ENCODE measurements around the gene DCDC1. TPM values are rescaled to one million over a fixed set of nuclear protein-coding genes. Genes with fewer than 3 reads are reported as not detected.
"Not testable (repeated sequence)": the region's sequence is repeated elsewhere in the genome, so short reads cannot be mapped to it uniquely, and the experiment has no call there.

Gene DCDC1
- total and polyA plus RNA-seq, 4 donors: 3.1 to 9.8 (median 5.8) TPM

DNA sequence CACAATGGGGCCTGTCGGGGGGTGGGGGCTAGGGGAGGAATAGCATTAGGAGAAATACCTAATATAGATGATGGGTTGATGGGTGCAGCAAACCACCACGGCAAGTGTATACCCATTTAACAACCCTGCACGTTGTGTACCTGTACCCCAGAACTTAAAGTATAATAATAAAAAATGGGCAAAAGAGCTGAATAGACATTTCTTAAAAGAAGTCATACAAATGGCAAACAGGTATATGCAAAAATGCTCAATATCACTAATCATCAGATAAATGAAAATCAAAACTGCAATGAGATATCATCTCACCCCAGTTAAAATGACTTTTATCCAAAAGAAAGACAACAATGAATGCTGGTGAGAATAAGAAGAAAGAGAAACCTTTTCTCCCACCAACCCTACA, 419.7 kb downstream of the DCDC1 start:
- Histone ChIP-seq H3K4me1 (ENCODE audit: control insufficient read depth, insufficient read depth, low read length) (no peaks in the 10 kb centered on the region), H3K9me3 (ENCODE audit: control insufficient read depth, insufficient read depth, low read length) (no peaks in the 10 kb centered on the region), H3K27ac (ENCODE audit: low read depth, low read length) (no peak overlapping the region), H3K36me3 (ENCODE audit: control insufficient read depth, insufficient read depth, low read length) (no peaks in the 10 kb centered on the region), H3K4me3 (ENCODE audit: low read depth, low read length) (no peak overlapping the region), H3K27me3 (ENCODE audit: control insufficient read depth, insufficient read depth, low read length) (no peaks in the 10 kb centered on the region)
- no CpG with 5 or more reads among the region's 3 CpGs for WGBS (ENCODE audit: insufficient coverage)
- no peak for DNase-seq (ENCODE audit: low read depth in 4 of 6, low spot score in 6 of 6)

DNA sequence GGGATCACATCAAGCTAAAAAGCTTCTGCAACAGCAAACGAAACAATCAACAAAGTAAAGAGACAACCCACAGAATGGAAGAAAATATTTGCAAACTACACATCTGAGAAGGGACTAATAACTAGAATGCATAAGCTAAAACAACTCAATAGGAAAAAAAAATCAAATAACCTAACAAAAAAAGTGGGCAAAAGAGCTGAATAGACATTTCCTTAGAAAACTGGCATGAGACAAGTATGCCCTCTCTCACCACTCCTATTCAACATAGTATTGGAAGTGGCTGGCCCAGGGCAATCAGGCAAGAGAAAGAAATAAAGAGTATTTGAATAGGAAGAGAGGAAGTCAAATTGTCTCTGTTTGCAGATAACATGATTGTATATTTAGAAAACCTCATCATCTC, 421.8 kb downstream of the DCDC1 start:
- not testable (repeated sequence) for H3K4me1 ChIP-seq (ENCODE audit: control insufficient read depth, insufficient read depth, low read length); H3K36me3 ChIP-seq (ENCODE audit: control insufficient read depth, insufficient read depth, low read length); H3K27ac ChIP-seq (ENCODE audit: low read depth, low read length); H3K4me3 ChIP-seq (ENCODE audit: low read depth, low read length); H3K27me3 ChIP-seq (ENCODE audit: control insufficient read depth, insufficient read depth, low read length); H3K9me3 ChIP-seq (ENCODE audit: control insufficient read depth, insufficient read depth, low read length); DNase-seq (ENCODE audit: low read depth in 4 of 6, low spot score in 6 of 6)
- WGBS (ENCODE audit: insufficient coverage): no CpG with 5 or more reads among the region's 1 CpG

DNA sequence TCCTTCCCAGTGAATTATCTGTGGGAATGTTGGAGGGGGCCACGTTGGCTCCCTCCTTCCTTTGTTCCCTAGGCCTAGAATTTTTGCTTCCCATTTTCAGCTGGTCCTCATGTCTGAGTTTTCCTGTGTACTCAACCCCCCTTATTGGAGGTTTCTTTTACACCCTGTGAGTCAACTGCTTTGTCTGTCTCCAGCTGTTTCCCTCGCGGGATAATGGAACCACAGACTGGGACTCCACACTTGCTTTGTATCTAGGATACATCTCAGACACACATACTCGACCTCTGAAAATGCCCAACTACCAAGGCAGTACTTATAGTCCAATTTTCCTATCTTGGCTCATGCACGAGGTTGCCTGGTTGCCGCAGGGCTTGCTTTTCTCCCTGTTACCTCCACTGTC, 430.7 kb downstream of the DCDC1 start:
- Histone ChIP-seq H3K27ac (ENCODE audit: low read depth, low read length) (no peak overlapping the region), H3K4me3 (ENCODE audit: low read depth, low read length) (no peak overlapping the region), H3K36me3 (ENCODE audit: control insufficient read depth, insufficient read depth, low read length) (no peaks in the 10 kb centered on the region), H3K27me3 (ENCODE audit: control insufficient read depth, insufficient read depth, low read length) (no peaks in the 10 kb centered on the region), H3K9me3 (ENCODE audit: control insufficient read depth, insufficient read depth, low read length) (peaks cover 5% of the 10 kb centered on the region), H3K4me1 (ENCODE audit: control insufficient read depth, insufficient read depth, low read length) (peaks cover 14% of the 10 kb centered on the region)
- WGBS (ENCODE audit: insufficient coverage): 48% methylated on average over 5 of the region's 6 CpGs
- DNase-seq (ENCODE audit: low read depth in 4 of 6, low spot score in 6 of 6): no peak

DNA sequence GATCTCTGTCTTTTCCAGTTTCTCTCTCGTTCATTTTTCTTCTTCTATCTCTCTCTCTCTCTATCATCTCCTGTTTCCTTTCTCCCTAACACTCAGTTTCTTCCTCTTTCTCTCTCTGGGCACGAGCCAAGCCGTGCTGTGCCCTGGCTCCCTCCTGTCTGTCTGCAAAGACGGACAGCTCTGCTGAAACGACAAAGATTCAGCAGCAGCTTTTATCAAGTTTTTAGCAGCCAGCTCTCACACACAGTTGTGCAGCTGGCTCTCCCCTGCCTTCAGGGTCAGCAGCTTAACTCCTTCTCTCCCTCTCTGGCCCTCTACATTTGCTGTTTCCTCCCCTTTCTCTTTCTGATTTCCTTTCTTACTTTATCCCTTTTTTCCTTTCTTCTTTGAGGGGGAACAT, 431.4 kb downstream of the DCDC1 start:
- WGBS (ENCODE audit: insufficient coverage): 20% methylated on average over 5 of the region's 5 CpGs
- no peak overlapping the region for H3K27ac ChIP-seq (ENCODE audit: low read depth, low read length)
- peak in 1 of 6 donors; percentile 48 for DNase-seq (ENCODE audit: low read depth in 4 of 6, low spot score in 6 of 6)
- H3K9me3 ChIP-seq (ENCODE audit: control insufficient read depth, insufficient read depth, low read length): peaks cover 5% of the 10 kb centered on the region
- no peak overlapping the region for H3K4me3 ChIP-seq (ENCODE audit: low read depth, low read length)
- H3K27me3 ChIP-seq (ENCODE audit: control insufficient read depth, insufficient read depth, low read length): no peaks in the 10 kb centered on the region
- no peaks in the 10 kb centered on the region for H3K36me3 ChIP-seq (ENCODE audit: control insufficient read depth, insufficient read depth, low read length)
- peaks cover 14% of the 10 kb centered on the region for H3K4me1 ChIP-seq (ENCODE audit: control insufficient read depth, insufficient read depth, low read length)

DNA sequence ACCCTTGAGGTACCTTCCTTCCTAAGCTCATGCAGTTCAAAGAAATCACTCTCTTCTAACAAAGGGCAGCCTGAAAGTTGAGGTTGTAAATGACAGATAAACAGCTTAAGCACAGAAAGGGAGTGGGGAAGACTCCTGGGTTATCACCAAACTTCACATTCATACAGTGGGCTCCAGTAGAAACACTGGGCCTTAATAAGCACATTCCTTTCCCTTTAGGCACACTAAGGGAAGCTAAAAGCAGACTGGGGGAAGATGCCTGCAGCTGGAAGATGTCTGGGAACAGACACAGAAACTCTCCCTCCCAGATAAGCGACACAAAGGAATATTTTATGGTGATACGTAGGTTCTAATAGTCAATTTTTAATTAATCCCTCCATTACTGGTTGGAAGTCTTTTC, 433.0 kb downstream of the DCDC1 start:
- no peaks in the 10 kb centered on the region for H3K36me3 ChIP-seq (ENCODE audit: control insufficient read depth, insufficient read depth, low read length)
- peaks cover 14% of the 10 kb centered on the region for H3K4me1 ChIP-seq (ENCODE audit: control insufficient read depth, insufficient read depth, low read length)
- H3K27me3 ChIP-seq (ENCODE audit: control insufficient read depth, insufficient read depth, low read length): no peaks in the 10 kb centered on the region
- H3K9me3 ChIP-seq (ENCODE audit: control insufficient read depth, insufficient read depth, low read length): peaks cover 5% of the 10 kb centered on the region
- no CpG with 5 or more reads among the region's 2 CpGs for WGBS (ENCODE audit: insufficient coverage)
- DNase-seq (ENCODE audit: low read depth in 4 of 6, low spot score in 6 of 6): no peak
- no peak overlapping the region for H3K27ac ChIP-seq (ENCODE audit: low read depth, low read length)
- H3K4me3 ChIP-seq (ENCODE audit: low read depth, low read length): no peak overlapping the region

DNA sequence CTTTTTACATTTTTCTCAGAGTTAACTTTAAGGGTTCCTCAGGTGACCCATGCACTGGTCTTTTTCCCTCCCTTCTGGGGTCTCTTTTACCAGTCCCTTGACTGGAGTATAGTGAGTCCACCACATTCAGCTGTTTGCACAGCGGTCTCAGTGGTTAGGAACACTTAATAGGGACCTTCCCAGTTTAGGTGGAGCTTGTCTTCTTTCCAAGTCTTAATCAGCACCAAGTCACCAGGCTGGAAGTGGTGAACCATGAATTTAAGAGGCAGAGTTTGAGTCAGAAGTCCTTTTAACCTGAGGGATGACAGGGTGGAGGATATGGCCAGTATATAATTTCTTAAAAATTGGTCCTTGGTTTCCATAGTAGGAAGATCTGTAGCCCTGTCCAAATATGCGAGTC, 433.7 kb downstream of the DCDC1 start:
- Histone ChIP-seq H3K36me3 (ENCODE audit: control insufficient read depth, insufficient read depth, low read length) (no peaks in the 10 kb centered on the region), H3K4me3 (ENCODE audit: low read depth, low read length) (no peak overlapping the region), H3K27ac (ENCODE audit: low read depth, low read length) (no peak overlapping the region), H3K9me3 (ENCODE audit: control insufficient read depth, insufficient read depth, low read length) (peaks cover 5% of the 10 kb centered on the region), H3K27me3 (ENCODE audit: control insufficient read depth, insufficient read depth, low read length) (no peaks in the 10 kb centered on the region), H3K4me1 (ENCODE audit: control insufficient read depth, insufficient read depth, low read length) (peaks cover 14% of the 10 kb centered on the region)
- no CpG with 5 or more reads among the region's 2 CpGs for WGBS (ENCODE audit: insufficient coverage)
- DNase-seq (ENCODE audit: low read depth in 4 of 6, low spot score in 6 of 6): no peak

DNA sequence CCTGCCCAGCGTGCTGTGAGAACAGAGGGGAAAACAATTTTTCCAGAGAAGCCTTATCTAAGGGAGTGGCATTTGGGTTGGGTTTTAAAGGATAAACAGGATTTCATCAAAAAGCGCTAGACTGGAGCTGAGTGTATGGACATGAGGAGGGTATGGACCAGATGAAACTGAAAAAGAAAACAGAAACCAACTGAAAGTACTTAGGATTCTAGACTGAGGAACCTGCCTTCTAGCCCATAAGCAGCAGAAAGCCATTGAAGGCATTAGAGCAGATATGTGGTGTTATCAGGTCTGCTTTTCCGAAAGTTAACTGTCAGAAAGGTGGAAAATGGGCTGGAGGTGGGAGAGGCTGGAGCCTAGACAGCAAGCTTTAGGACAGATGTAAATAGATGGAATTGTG, 443.4 kb downstream of the DCDC1 start:
- 96% methylated on average over 3 of the region's 3 CpGs for WGBS (ENCODE audit: insufficient coverage)
- Histone ChIP-seq H3K4me3 (ENCODE audit: low read depth, low read length) (no peak overlapping the region), H3K4me1 (ENCODE audit: control insufficient read depth, insufficient read depth, low read length) (no peaks in the 10 kb centered on the region), H3K27ac (ENCODE audit: low read depth, low read length) (no peak overlapping the region), H3K27me3 (ENCODE audit: control insufficient read depth, insufficient read depth, low read length) (no peaks in the 10 kb centered on the region), H3K9me3 (ENCODE audit: control insufficient read depth, insufficient read depth, low read length) (no peaks in the 10 kb centered on the region), H3K36me3 (ENCODE audit: control insufficient read depth, insufficient read depth, low read length) (no peaks in the 10 kb centered on the region)
- DNase-seq (ENCODE audit: low read depth in 4 of 6, low spot score in 6 of 6): no peak

DNA sequence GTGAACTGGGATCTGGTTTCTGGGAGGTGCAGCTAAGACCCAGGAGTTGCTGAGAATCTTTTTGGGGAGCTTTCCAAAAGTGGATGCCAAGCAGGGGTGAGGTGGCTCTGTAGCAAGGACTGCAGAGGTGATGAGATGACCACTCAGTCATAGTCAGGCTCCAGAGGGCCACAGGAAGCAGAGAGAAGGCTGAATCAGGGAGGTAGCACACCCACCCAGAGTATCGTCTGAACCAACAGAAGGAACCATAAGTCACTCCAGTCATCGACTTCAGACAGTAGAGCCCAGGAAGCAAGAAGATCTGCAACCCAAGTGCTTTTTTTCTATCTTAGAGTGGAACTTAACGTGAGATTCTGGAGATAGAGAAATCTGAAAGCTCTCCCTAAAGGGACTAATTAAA, 447.7 kb downstream of the DCDC1 start:
- H3K36me3 ChIP-seq (ENCODE audit: control insufficient read depth, insufficient read depth, low read length): no peaks in the 10 kb centered on the region
- no peaks in the 10 kb centered on the region for H3K27me3 ChIP-seq (ENCODE audit: control insufficient read depth, insufficient read depth, low read length)
- no peak overlapping the region for H3K27ac ChIP-seq (ENCODE audit: low read depth, low read length)
- no peak overlapping the region for H3K4me3 ChIP-seq (ENCODE audit: low read depth, low read length)
- DNase-seq (ENCODE audit: low read depth in 4 of 6, low spot score in 6 of 6): no peak
- H3K9me3 ChIP-seq (ENCODE audit: control insufficient read depth, insufficient read depth, low read length): no peaks in the 10 kb centered on the region
- no CpG with 5 or more reads among the region's 3 CpGs for WGBS (ENCODE audit: insufficient coverage)
- H3K4me1 ChIP-seq (ENCODE audit: control insufficient read depth, insufficient read depth, low read length): no peaks in the 10 kb centered on the region

DNA sequence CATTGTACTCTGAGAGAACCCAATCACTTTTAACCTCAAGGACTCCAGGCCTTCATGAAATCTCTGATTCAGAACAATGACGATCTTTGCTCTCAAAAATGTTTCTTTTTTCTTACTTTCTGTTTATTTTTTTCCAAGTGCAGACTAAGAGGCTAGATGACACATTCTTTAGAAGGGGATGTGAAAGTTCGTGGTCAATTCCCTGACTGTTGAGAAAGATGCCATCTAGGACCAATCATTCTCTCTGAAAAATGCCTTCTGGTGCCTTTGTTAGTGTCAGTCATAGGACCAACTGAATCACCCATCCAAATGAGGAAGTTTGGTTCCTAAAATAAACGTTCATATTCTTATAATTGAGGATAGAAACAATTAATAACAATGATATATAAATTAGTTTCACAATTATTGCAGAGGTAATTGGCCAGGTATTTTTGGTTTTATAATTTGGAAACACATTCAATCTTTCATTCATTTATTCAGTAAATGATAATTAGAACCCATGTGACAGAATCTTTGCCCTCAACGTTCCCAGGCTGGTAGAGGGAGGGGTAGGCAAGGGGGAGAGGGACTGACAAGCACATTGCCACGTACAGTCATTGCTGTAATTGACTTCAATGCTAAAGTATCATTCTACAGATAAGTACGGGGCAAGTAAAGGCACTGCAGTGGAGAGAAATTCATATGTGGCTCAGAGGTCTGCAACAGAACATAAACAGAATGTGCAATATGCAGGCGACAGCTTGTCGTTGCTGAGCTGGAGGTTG, 450.0 kb downstream of the DCDC1 start:
- 41% methylated on average over 3 of the region's 8 CpGs for WGBS (ENCODE audit: insufficient coverage)
- H3K4me1 ChIP-seq (ENCODE audit: control insufficient read depth, insufficient read depth, low read length): no peaks in the 10 kb centered on the region
- H3K9me3 ChIP-seq (ENCODE audit: control insufficient read depth, insufficient read depth, low read length): no peaks in the 10 kb centered on the region
- DNase-seq (ENCODE audit: low read depth in 4 of 6, low spot score in 6 of 6): no peak
- H3K27me3 ChIP-seq (ENCODE audit: control insufficient read depth, insufficient read depth, low read length): no peaks in the 10 kb centered on the region
- H3K27ac ChIP-seq (ENCODE audit: low read depth, low read length): no peak overlapping the region
- no peaks in the 10 kb centered on the region for H3K36me3 ChIP-seq (ENCODE audit: control insufficient read depth, insufficient read depth, low read length)
- H3K4me3 ChIP-seq (ENCODE audit: low read depth, low read length): no peak overlapping the region

DNA sequence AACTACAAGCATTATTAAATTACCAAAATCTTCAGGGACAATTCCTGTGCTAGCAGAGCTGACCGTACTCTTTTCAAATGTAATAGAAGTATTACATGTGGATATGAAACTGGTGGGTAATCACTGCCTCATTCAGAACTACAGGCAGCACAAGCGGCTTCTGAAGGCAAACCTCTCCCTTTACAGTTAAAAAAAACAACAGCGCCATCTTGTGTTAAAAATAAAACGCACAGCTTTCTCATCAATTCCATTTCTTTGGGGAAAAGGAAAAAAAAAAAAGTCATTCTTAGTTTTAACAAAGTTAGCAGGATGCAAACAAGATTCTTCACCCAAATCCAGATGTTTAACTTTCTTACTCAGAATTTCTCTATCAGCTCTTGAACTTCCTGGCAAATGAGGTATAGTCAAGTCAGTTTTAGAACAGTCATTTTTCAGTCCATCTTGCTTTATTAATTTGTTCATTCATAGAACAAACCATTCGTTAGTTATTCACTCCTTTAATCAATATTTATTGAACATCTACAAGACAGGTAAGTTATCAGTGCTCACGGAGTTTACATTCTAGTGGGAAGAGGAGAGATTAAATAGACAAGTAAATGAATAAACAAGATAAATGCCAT, 451.6 kb downstream of the DCDC1 start:
- Histone ChIP-seq H3K36me3 (ENCODE audit: control insufficient read depth, insufficient read depth, low read length) (no peaks in the 10 kb centered on the region), H3K4me3 (ENCODE audit: low read depth, low read length) (no peak overlapping the region), H3K27ac (ENCODE audit: low read depth, low read length) (no peak overlapping the region), H3K4me1 (ENCODE audit: control insufficient read depth, insufficient read depth, low read length) (peaks cover 2% of the 10 kb centered on the region), H3K27me3 (ENCODE audit: control insufficient read depth, insufficient read depth, low read length) (no peaks in the 10 kb centered on the region), H3K9me3 (ENCODE audit: control insufficient read depth, insufficient read depth, low read length) (no peaks in the 10 kb centered on the region)
- no CpG with 5 or more reads among the region's 6 CpGs for WGBS (ENCODE audit: insufficient coverage)
- peak in 5 of 6 donors; percentile 71 to 96 (median 78) for DNase-seq (ENCODE audit: low read depth in 4 of 6, low spot score in 6 of 6)
